Neural progenitor cell (in vitro differentiated cells): ENCODE data around the gene EHMT1. TPM values are rescaled to one million over a fixed set of nuclear protein-coding genes. Genes with fewer than 3 reads are reported as not detected.

Source experiments
- DNase-seq: peaks from one replicate; pipeline ENCODE4 v3.0.0-alpha.2; 2016; ENCODE audit warnings: low spot score
- H2AFZ ChIP-seq: fragments of 200-600 bp; sonication (generic); replicated peaks from 2 replicates; pipeline ENCODE4 v1.6.1; 2016; ENCODE audit warnings: antibody characterized with exemption
- H3F3A ChIP-seq: fragments of 200-600 bp; sonication (generic); 2 replicates; pipeline ENCODE4 v1.6.1; 2016; ENCODE audit warnings: antibody characterized with exemption, low read depth
- H3K27ac ChIP-seq: fragments of 200-600 bp; sonication (generic); 2 replicates; pipeline ENCODE4 v1.5.1; 2016; ENCODE audit warnings: mild to moderate bottlenecking
- H3K27me3 ChIP-seq: fragments of 200-600 bp; sonication (generic); 2 replicates; pipeline ENCODE4 v1.6.1; 2016; ENCODE audit warnings: mild to moderate bottlenecking, moderate library complexity
- H3K36me3 ChIP-seq: fragments of 200-600 bp; sonication (generic); 2 replicates; pipeline ENCODE4 v1.5.1; 2016
- H3K4me1 ChIP-seq: fragments of 200-600 bp; sonication (generic); 2 replicates; pipeline ENCODE4 v1.6.1; 2016; ENCODE audit warnings: mixed run types
- H3K4me2 ChIP-seq: fragments of 200-600 bp; sonication (generic); 2 replicates; pipeline ENCODE4 v1.6.1; 2016
- H3K4me3 ChIP-seq: fragments of 200-600 bp; sonication (generic); 2 replicates; pipeline ENCODE4 v1.5.1; 2016
- H3K79me2 ChIP-seq: fragments of 200-600 bp; sonication (generic); 2 replicates; pipeline ENCODE4 v1.6.1; 2016; ENCODE audit warnings: low read depth
- H3K9ac ChIP-seq: fragments of 200-600 bp; sonication (generic); 2 replicates; pipeline ENCODE4 v1.6.1; 2016
- H3K9me3 ChIP-seq: fragments of 200-600 bp; sonication (generic); 2 replicates; pipeline ENCODE4 v1.5.1; 2016; ENCODE audit warnings: low read depth
- H4K20me1 ChIP-seq: fragments of 200-600 bp; sonication (generic); 2 replicates; pipeline ENCODE4 v1.6.1; 2016; ENCODE audit warnings: low read depth
- H3K27ac Mint-ChIP-seq: 3 replicates; pipeline ENCODE4 v1.8.0; 2021; ENCODE audit warnings: mixed read lengths
- H3K27me3 Mint-ChIP-seq: 2 replicates; pipeline ENCODE4 v1.8.0; 2022; ENCODE audit warnings: low read depth, mild to moderate bottlenecking, inconsistent platforms, moderate library complexity, mixed read lengths; ENCODE audit not compliant: insufficient read depth
- H3K36me3 Mint-ChIP-seq: 3 replicates; pipeline ENCODE4 v1.8.0; 2021; ENCODE audit warnings: mixed read lengths
- H3K4me1 Mint-ChIP-seq: 3 replicates; pipeline ENCODE4 v1.8.0; 2021; ENCODE audit warnings: mixed read lengths
- H3K4me3 Mint-ChIP-seq: 3 replicates; pipeline ENCODE4 v1.8.0; 2021; ENCODE audit warnings: mild to moderate bottlenecking, moderate library complexity, mixed read lengths
- H3K9me3 Mint-ChIP-seq: 3 replicates; pipeline ENCODE4 v1.8.0; 2020; ENCODE audit warnings: mixed read lengths
- CTCF ChIP-seq: fragments of 200-600 bp; sonication (generic); IDR thresholded peaks from 2 replicates; pipeline ENCODE4 v1.5.1; 2017; ENCODE audit warnings: antibody characterized with exemption, mild to moderate bottlenecking
- EZH2 ChIP-seq: fragments of 200-600 bp; sonication (generic); IDR thresholded peaks from 2 replicates; pipeline ENCODE4 v1.6.1; 2017; ENCODE audit warnings: antibody characterized with exemption, mild to moderate bottlenecking, moderate library complexity
- EZH2phosphoT487 ChIP-seq: fragments of 200-600 bp; sonication (generic); IDR thresholded peaks from 2 replicates; pipeline ENCODE4 v1.6.1; 2017; ENCODE audit warnings: antibody characterized with exemption
- total RNA-seq: library from RNA; depleted of rRNA; stranded (reverse); fragments of >200 nt; gene quantifications from 2 replicates; pipeline ENCODE4 v1.2.3, GENCODE V29; 2015; ENCODE audit warnings: low replicate concordance

Gene EHMT1
- total RNA-seq, 1 donor from 2014 or later = 47.8 TPM

DNA sequence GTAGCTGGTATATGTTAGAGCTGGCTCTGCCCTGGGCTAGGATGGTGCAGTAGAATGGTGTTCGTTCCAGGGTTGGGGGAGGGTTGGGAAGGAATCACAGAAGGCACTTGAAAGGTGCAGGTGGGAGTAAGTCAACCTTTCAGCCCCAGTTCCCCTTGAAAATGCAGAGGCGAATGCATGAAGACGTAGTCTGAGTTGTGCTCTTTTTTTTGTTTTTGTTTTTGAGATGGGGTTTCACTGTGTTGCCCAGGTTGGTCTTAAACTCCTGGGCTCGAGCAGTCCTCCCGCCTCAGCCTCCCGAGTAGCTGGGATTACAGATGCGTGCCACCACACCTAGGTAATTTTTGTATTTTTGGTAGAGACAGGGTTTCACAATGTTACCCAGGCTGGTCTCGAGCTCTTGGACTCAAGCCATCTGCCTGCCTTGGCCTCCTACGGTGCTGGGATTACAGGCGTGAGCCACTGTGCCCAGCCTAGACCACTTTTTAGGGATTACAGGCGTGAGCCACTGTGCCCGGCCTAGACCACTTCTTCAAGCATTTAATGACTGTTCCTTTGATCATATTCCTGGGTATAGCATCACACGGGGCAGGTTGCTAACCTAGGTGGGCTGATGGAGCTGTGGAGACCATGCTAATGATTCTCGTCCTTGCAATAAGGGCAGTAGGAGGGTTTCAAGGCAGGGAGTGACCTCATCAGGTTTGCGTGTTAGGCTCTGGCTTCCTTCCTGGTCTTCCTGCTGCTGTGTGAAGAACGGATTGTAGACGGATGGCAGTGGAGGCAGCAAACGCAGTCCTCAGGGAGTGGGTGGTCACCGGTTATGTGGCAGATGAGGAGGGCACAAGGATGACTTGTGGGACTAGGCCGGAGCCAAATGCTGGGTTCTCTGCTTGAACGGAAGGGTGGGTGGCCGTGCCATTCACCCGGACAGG, 13.7 kb downstream of the EHMT1 start:
- peaks cover 31% of the 10 kb centered on the region for H3K36me3 Mint-ChIP-seq
- Histone ChIP-seq H3K4me2 (no peak overlapping the region), H4K20me1 (peaks cover 84% of the 10 kb centered on the region), H3K79me2 (peaks cover 100% of the 10 kb centered on the region), H3K9ac (no peak overlapping the region), H3K9me3 (no peaks in the 10 kb centered on the region), H3K27ac (no peak overlapping the region), H3F3A (no peaks in the 10 kb centered on the region), H3K27me3 (no peaks in the 10 kb centered on the region), H3K4me1 (no peaks in the 10 kb centered on the region), H3K36me3 (no peaks in the 10 kb centered on the region), H3K4me3 (no peak overlapping the region), H2AFZ (no peak overlapping the region)
- H3K4me3 Mint-ChIP-seq = no peak overlapping the region
- no peak for TF ChIP-seq EZH2
- TF ChIP-seq EZH2phosphoT487 = no peak
- TF ChIP-seq CTCF = no peak
- H3K4me1 Mint-ChIP-seq = peaks cover 7% of the 10 kb centered on the region
- H3K27ac Mint-ChIP-seq = no peak overlapping the region
- H3K27me3 Mint-ChIP-seq = peaks cover 2% of the 10 kb centered on the region
- DNase-seq = no peak
- peaks cover 6% of the 10 kb centered on the region for H3K9me3 Mint-ChIP-seq

DNA sequence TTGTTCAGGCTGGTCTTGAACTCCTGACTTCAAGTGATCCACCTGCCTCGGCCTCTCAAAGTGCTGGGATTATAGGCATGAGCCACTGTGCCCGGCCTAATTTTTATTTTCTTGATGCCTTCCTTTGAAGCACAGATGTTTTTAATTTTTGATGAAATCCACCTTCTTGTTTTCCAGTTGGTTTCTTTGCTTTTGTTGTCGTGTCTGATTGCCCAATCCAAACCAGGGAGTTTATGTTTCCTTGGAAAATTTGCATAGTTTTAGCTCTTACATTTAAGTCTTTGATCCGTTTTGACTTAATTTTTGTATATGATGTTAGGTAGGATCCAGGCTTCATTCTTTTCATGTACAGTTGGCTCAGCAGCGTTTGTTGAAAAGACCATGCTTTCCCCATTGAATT, 15.2 kb downstream of the EHMT1 start:
- H3K27ac Mint-ChIP-seq = no peak overlapping the region

GRCh38 chr9:137638680-137639079, 19.9 kb downstream of the EHMT1 start:
- H3K27me3 ChIP-seq = no peaks in the 10 kb centered on the region
- no peaks in the 10 kb centered on the region for H3K36me3 ChIP-seq
- H3K9me3 Mint-ChIP-seq = peaks cover 15% of the 10 kb centered on the region
- no peaks in the 10 kb centered on the region for H3K9me3 ChIP-seq
- H3K4me1 Mint-ChIP-seq = no peaks in the 10 kb centered on the region
- peaks cover 81% of the 10 kb centered on the region for H4K20me1 ChIP-seq
- H3K4me2 ChIP-seq = no peak overlapping the region
- H3K79me2 ChIP-seq = peaks cover 100% of the 10 kb centered on the region
- no peak for DNase-seq
- H3K9ac ChIP-seq = no peak overlapping the region
- H3K4me3 Mint-ChIP-seq = no peak overlapping the region
- H3F3A ChIP-seq = no peaks in the 10 kb centered on the region
- no peaks in the 10 kb centered on the region for H3K4me1 ChIP-seq
- no peak overlapping the region for H2AFZ ChIP-seq
- TF ChIP-seq CTCF (no peak), EZH2 (no peak), EZH2phosphoT487 (no peak)
- no peak overlapping the region for H3K4me3 ChIP-seq
- peaks cover 4% of the 10 kb centered on the region for H3K27me3 Mint-ChIP-seq
- H3K36me3 Mint-ChIP-seq = peaks cover 37% of the 10 kb centered on the region
- H3K27ac Mint-ChIP-seq = no peak overlapping the region
- no peak overlapping the region for H3K27ac ChIP-seq

More for the DNA sequence above, 15.2 kb downstream of the EHMT1 start:
- TF ChIP-seq CTCF (no peak), EZH2 (no peak), EZH2phosphoT487 (no peak)
- H3K4me2 ChIP-seq = no peak overlapping the region
- no peak for DNase-seq
- peaks cover 100% of the 10 kb centered on the region for H3K79me2 ChIP-seq
- no peaks in the 10 kb centered on the region for H3K36me3 ChIP-seq
- H3F3A ChIP-seq = no peaks in the 10 kb centered on the region
- no peaks in the 10 kb centered on the region for H3K27me3 ChIP-seq
- H3K4me1 ChIP-seq = no peaks in the 10 kb centered on the region
- Mint-ChIP-seq H3K9me3 (peaks cover 15% of the 10 kb centered on the region), H3K36me3 (peaks cover 34% of the 10 kb centered on the region), H3K4me3 (no peak overlapping the region), H3K27me3 (peaks cover 2% of the 10 kb centered on the region), H3K4me1 (peaks cover 7% of the 10 kb centered on the region)
- H3K4me3 ChIP-seq = no peak overlapping the region
- no peak overlapping the region for H3K9ac ChIP-seq
- peaks cover 81% of the 10 kb centered on the region for H4K20me1 ChIP-seq
- no peak overlapping the region for H3K27ac ChIP-seq
- H3K9me3 ChIP-seq = no peaks in the 10 kb centered on the region
- no peak overlapping the region for H2AFZ ChIP-seq
